GM21529 (cell line): ENCODE results near the gene DNAI1.

Experiments
- ATAC-seq: cut with Tn5 transposase; IDR thresholded peaks from one replicate; pipeline ENCODE4 v1.9.1; 2021; ENCODE audit not compliant: unreplicated experiment

The DNAI1 gene

DNA sequence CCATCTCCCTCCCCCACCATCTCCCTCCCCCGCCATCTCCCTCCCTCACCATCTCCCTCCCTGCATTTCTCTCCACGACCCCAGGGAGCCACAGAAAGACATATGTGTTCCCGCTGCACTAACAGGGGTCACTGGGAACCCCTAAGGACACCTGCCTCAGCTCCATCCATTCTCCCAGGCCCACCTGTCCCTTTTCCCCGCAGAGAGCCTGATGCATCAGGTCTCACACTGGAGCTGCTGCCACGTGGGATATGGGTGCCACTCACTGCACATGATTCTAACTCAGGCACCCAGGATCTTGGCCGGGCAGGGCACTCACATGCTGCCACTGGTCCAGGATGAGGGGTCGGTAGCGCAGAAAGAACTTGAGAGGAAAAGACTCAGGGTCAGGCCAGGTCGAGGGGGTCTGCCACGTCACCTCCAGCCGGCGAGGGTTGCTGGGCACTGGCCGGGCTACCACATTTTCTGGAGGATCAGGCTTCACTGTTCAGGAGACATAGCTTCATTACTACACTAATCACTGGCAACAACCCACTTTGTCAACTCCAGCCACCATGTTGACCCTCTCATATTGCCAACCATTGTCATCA, 97.4 kb downstream of the DNAI1 start:
- no peak for ATAC-seq

- no peak for ATAC-seq
Measured at GRCh38 chr9:34556949-34557348, 98.3 kb downstream of the DNAI1 start.

DNA sequence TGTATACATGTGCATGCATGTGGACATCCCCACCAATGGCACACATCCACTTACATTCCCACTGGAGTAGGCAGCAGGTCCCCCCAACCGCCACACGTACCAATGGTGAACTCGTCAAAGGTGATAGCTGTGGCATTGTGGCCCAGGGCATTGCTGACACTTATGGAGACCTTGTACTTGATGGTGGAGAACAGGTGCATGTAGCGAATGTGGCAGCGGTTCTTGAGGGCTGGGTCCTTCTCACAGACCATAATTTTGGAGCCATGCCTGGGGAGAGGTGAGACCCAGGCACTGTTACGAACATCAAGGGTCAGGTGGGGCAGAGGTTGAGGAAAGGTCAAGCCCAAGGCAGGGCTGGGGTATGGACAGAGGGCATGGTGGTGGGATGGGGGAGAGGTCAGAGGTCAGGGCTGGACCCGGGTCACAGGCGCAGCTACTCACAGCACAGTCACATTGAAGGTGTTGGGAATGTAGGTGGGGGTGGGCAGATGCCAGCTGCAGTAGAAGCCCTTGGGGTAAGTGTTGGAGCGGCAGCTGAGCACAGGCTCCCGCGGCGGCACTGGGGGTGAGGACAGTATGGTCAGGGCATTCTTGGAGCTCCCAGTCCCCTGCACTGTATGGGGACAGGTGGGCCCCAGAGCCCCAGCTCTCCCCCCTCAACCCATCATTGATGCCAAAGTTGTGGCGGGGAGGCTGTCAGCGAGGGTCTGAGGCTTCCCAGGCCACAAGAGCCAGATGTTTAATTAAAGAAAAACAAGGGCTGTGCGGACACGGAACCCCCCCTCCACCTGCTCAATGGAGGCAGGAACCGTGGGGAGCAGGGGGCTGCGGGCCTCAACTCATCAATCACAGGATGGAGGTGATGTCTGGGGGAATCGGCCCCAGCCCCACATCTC, 99.1 kb downstream of the DNAI1 start:
- ATAC-seq: no peak

DNA sequence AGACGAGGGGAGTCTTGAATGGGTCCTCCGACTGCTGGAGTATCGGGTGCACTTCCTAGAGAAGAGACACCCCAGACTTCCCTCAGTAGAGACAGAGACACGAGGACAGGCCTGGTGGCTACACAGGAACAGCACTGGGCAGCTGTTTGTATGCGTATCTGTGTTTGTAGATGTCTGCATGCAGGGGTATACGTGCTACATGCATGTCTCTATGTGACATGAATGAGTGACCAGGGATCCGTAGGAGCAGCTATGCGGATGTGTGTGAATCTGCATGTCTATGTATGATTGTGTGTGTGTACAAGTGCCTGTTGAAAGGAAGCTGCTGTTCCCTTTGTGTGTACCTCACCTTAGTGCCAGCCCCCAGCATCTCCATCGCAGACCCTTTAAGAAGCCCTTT, 99.8 kb downstream of the DNAI1 start:
- no peak for ATAC-seq

DNA sequence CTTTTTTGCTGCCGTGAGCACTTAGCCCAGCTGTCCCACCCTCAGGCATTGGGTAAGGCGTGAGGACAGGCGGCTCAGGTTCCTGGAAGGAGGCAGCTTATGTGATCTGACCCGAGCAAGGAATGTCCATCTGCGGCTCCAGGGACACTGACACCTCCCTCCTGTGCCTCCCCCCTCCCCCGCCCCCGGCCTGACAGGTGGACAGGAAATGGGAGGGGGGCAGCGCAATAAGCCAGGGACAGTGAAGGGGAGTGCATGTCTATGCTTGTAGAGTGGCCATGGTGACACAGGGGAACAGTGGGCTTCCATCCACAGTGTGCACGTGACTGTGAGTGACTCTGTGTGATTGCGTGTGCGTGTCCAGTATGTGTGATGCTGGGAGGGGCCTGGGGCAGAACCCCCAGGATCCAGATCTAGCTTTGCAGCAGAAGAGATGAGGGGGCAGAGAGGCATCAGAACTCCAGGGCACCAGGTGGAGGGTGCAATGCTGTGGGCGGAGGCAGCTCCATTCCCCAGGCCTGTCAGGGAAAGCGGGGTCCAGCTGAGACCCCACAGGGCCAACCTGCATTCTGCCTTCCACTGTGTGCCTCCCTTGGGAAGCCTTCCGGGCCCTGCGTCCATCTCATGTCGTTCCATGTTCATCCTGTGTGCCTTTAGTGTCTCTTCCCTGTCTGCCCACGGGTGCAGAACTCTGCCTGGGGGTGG, 100.5 kb downstream of the DNAI1 start:
- ATAC-seq: no peak

DNA sequence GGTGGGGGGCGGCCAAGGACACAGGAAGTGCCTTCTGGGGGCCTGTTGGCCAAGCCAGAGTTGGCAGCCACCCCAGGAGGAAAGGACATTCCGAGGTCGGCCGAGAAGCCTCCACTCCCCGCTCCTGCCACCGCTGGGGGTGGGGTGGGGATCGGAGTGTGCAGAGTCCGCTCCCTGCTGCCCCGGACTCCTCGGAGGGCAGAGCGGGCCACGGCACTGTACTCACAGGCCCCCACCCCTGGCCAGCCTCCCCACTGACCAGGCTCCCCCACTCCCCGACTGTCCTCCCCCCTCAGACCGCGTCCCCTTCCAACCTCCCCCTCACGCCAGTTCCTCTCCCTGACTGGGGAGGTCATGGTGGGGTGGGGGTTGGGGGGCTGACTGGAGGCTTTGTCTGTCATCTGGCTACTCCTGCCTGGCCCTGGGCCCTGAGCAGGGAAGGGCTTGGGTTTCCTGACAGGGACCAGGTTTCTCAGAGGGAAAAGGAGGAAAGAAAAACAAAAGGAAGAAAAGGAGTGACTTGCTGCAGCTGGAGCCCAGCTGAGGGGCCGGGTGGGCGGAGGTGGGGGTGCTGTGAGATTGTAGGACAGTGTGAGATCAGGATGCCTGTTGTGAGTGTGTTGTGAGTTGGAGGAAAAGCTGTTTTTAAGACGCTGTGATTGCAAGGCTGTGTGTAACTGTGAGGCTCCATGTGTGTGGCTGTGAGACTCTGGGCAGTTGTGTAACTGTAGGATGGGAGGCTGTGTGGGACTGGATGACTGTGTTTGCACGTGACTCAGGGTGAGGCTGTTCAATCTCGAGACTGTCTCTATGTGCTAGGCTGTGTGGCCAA, 101.2 kb downstream of the DNAI1 start:
- ATAC-seq: no peak

GRCh38 chr9:34560599-34561214, 102.1 kb downstream of the DNAI1 start:
- no peak for ATAC-seq

- ATAC-seq: no peak
Measured at GRCh38 chr9:34562135-34562745, 103.6 kb downstream of the DNAI1 start.

GRCh38 chr9:34563262-34563661, 104.7 kb downstream of the DNAI1 start:
- no peak for ATAC-seq

- no peak for ATAC-seq
Measured at GRCh38 chr9:34564617-34565016, 106.0 kb downstream of the DNAI1 start.

- ATAC-seq: no peak
Measured at GRCh38 chr9:34565856-34566255, 107.3 kb downstream of the DNAI1 start.

GRCh38 chr9:34566322-34566721, 107.7 kb downstream of the DNAI1 start:
- no peak for ATAC-seq

DNA sequence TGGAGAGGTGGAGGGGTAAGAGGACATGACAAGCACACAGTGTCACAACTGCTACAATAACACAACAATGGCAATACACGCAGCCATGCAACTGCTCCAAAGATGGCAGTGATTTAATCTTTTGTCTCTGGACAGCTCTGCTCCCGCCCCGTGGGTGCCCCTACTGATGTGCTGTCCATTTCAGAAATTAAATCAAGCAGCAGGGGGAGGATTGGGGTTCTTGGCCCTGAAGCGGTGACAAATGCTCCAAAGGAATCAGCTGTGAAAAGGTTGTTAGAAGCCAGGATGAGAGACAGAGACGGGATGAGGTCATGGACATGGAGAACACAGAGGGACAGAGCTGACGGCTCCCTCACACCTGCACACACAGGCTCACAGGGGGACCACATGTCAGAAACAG, 108.4 kb downstream of the DNAI1 start:
- ATAC-seq: no peak

DNA sequence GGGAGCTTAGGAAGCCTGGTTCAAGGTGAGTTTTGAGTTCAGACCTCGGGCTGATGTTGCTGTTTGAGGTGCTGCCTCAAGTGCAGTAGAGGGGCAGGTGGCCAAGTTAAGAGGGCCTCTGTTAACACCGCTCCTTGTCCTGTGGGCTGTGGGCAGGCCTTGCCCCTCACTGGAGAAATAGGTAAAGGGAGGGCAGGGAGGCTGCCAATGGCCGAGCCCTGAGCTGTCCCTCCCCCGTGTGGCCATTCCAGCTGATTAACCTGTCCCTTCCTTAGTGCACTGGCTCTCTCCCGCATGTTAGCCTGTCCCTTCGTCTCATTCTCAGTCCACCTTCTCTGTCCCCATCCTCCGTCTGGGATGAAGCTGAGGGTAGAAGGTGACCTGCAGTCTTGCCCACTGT, 109.5 kb downstream of the DNAI1 start:
- no peak for ATAC-seq

- ATAC-seq: no peak
Measured at GRCh38 chr9:34568774-34569173, 110.2 kb downstream of the DNAI1 start.

DNA sequence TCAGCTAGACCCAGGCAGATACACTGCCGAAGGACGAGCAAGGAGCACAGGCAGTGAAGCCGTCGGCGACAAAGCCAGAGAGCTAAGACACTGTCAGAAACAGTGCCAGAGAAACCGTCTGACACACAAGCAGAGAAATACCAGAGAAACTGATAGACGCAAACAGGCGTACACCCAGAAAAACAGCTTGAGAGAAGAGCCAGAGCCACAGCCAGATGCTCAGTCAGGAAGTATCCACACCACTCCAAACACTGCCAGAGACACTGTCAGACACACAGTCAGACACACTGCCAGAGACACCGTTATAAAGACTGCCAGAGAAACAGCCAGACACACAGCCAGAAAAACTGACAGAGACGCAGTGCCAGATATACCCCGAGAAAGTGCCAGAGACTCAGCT, 111.8 kb downstream of the DNAI1 start:
- no peak for ATAC-seq
